Cardiac fibroblast (primary cell): Measurements from ENCODE around the gene CHRND.

ENCODE experiments used
- DNase-seq, 2 donors: peaks; one replicate each; pipeline versions ENCODE4 v3.0.0 to v3.0.0-alpha.2; 2010; ENCODE audit warnings: low read depth in 2 of 2
- H3K4me3 ChIP-seq, 2 donors: replicated peaks in 1 of 2; 1 replicate in 1 of 2; 2 replicates in 1 of 2; pipeline ENCODE4 v1.5.1; 2011; ENCODE audit warnings: low read depth in 2 of 2, low read length in 2 of 2, mild to moderate bottlenecking in 2 of 2, moderate library complexity in 1 of 2
- CTCF ChIP-seq: IDR thresholded peaks from one replicate; pipeline ENCODE4 v1.5.1; 2011; ENCODE audit warnings: low read depth, mild to moderate bottlenecking, low read length, inconsistent platforms

The CHRND gene

DNA sequence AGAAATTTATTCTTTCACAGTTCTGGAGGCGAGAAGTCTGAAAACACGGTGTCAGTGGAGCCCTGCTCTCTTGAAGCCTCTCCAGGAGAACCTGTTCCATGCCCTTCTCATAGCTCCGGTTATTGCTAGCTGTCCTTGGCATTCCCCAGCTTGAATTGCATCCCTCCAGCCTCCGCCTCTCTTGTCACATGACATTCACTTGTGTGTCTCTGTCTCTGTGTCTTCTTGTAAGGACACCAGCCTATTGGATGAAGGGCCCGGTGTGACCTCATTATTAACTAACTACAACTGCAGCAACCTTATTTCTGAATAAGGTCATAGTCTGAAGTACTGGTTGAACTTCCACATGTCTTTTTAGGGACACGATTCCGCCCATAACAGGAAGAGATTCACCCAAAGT is 10.3 kb upstream of the CHRND start:
- H3K4me3 ChIP-seq: no peak overlapping the region
- TF ChIP-seq CTCF: no peak
- DNase-seq: no peak

DNA sequence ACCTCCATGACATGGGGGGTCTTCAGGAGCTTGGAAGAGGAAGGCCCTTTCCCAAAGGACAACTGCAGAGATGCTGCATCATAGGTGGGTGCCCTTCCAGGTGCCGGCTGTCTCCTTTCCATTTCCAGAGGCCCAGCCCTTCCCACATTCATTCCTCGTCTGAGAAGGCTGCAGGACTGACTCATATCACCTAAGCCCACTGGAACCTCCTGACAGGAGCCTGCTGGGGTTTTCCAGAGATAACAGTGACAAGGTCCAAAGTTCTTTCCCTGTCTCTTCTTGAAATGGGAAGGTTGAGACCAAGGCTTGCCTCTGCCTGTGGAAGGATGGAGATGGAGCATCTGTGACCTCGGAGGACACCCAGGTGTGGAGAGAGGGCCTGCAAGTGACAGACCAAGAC is 9.4 kb upstream of the CHRND start:
- DNase-seq: no peak
- H3K4me3 ChIP-seq: no peak overlapping the region
- TF ChIP-seq CTCF: no peak

DNA sequence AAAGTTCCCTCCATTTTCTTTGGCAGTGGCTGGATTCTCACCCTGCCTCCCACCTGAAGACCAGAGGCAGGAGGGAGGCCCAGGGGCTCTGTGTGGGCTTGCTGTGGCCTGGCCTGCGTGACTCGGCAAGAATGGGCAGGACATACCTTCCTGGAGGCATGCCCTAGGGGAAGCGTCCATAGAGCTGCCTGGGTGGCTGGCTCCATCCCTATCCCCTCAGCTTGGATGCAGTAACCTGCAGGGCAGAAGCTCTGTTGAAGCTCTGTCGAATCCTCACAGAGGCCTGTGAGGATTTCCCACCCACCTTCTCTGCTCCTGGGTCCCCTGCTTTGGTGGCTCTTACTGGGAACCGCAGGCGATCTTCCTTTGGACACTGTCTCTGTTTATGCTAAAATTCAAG is 7.1 kb upstream of the CHRND start:
- H3K4me3 ChIP-seq: no peak overlapping the region
- no peak for TF ChIP-seq CTCF
- no peak for DNase-seq

DNA sequence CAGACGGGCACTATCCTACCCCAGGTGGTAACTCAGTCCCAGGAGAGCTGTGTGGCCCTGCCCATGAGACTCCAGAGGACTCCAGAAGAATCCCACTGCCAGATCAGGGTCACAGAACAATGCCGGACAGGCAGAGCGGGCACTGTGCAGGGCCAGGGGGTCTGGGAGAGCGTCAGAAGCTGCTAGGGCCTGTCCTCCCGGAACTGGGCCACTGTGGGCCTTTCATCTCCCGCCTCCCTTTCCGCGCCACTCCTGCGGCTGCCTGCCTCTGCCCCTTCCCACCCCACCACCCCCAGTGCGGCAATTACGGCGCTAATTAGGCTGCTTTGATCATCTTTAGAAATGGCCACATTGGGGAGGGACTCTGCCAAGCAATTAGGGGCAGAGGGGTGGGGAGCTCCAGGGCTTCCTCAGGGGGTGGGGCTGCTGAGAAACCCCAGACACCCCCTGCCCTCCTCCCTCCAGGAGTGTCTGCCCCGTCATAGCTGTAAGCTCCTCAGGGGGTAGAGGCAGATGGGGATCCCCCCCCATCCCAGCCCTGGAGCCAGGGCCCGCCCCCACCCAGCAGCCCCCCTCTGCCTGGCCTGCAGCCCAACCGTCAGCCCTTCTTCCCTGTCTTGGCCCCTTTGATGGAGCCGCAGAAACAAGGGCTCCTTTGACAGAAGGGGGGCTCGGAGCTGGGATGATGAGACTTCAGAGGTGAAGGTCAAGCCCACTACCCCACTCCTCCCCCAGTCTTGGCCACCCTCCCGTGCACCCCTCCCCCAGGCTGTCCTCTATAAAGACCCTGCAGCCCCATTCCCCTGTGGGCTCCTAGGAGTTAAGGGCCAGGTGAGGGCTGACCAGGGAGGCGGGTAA is 6.2 kb upstream of the CHRND start, which contains the start of gene PRSS56:
Gene PRSS56, plus strand, starts transcription at position 808 of the 858 bp plus-strand sequence. CDS start 211 bp downstream, outside the sequence.
- DNase-seq: no peak
- TF ChIP-seq CTCF: no peak
- no peak within 1 kb of the TSS for H3K4me3 ChIP-seq

DNA sequence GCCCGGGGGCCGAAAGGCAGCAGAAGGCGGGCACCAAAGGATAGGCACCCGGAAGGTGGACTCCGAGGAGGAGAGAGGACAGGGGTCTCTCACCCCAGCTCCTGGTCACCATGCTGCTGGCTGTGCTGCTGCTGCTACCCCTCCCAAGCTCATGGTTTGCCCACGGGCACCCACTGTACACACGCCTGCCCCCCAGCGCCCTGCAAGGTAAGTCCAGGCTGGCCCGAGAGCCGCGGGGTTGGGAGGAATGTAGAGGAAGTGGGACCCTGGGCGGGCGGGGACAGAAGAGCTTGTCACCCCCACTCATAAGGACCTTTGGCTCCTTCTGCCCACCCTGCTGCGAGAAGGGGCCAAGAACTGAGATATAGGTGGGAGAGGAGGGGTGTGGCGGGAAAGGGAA is 5.5 kb upstream of the CHRND start:
- no peak for DNase-seq
- H3K4me3 ChIP-seq: no peak overlapping the region
- TF ChIP-seq CTCF: no peak

DNA sequence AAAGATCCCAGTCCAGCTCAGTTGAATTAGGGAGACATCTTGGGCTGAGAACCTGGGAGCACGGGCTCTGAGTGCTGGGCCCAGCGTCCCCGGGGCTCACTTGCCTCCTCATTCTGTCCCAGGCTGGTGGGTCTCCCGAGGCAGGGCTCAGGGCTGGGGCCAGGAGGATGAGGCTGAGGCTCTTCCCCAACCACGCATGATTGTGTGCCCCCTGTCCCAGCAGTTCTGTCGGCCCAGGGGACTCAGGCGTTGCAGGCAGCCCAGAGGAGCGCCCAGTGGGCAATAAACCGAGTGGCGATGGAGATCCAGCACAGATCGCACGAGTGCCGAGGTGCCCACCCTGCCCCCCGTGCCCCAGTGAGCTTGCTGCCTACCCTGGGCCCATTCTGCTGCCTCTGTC is 4.9 kb upstream of the CHRND start:
- no peak for TF ChIP-seq CTCF

More for the DNA sequence above, 4.9 kb upstream of the CHRND start:
- DNase-seq: no peak
- H3K4me3 ChIP-seq: no peak overlapping the region
